IMR-90 (cell line): ENCODE data around the gene DLGAP4.

Experiments
- CEBPB ChIP-seq: IDR thresholded peaks from 2 replicates; pipeline ENCODE4 v1.6.1; 2012; ENCODE audit warnings: low read depth, low read length, improper control_type of control experiment
- FOS ChIP-seq: fragments of 150-350 bp; IDR thresholded peaks from 2 replicates; pipeline ENCODE4 v1.6.1; 2016; ENCODE audit warnings: low read depth, low read length
- POLR2A ChIP-seq: IDR thresholded peaks from 2 replicates; pipeline ENCODE4 v1.6.1; 2012; ENCODE audit warnings: mild to moderate bottlenecking, low read depth, low read length
- TF ChIP-seq, protein P1 (sequence below): conservative IDR thresholded peaks from 2 replicates; pipeline ENCODE4 v1.5.1; 2012; ENCODE audit warnings: mild to moderate bottlenecking, low read depth, low read length, improper control_type of control experiment

DNA sequence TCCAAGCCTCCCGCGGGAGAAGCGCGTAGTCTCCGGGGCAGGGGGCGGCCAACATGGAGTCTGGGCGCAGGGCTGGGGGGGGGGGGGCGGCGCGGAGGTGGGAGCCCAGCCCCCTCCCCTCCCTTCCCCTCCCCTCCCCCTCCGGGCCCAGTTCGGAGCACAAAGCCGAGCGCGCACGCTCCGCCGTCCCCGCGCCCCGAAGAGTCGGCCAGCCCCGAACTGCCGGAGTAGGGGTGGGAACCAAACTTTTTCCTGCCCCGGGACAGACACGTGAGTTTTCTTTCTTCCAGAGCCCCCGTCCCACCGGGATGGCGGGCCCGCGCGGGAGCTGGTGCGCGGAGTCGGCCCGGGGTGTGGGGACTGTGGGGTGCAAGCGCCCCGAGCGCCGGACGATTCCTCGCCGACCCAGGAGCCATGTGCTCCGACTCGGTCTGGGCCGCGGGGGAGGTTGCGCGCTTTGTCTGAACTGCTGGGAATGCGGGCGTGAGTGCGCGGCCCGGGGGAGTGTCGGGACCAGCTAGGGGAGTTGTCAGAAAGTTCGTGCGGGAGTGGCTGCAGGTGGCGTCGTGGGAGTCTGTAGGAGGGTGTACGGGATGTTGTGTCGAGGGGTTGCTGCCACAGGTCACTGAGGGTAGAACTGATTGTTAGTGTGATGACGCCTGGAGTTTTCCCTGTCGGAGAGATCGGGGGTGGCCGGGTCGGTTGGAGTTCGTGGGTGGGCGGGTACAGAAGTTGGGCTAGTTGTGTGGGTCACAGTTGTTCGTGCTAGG, 268.4 kb downstream of the DLGAP4 start:
- TF ChIP-seq FOS (no peak), POLR2A (0 out of 2 replicates have a peak, but pooled peaks have one; percentile 2), CEBPB (no peak)
- TF ChIP-seq, protein P1, sequence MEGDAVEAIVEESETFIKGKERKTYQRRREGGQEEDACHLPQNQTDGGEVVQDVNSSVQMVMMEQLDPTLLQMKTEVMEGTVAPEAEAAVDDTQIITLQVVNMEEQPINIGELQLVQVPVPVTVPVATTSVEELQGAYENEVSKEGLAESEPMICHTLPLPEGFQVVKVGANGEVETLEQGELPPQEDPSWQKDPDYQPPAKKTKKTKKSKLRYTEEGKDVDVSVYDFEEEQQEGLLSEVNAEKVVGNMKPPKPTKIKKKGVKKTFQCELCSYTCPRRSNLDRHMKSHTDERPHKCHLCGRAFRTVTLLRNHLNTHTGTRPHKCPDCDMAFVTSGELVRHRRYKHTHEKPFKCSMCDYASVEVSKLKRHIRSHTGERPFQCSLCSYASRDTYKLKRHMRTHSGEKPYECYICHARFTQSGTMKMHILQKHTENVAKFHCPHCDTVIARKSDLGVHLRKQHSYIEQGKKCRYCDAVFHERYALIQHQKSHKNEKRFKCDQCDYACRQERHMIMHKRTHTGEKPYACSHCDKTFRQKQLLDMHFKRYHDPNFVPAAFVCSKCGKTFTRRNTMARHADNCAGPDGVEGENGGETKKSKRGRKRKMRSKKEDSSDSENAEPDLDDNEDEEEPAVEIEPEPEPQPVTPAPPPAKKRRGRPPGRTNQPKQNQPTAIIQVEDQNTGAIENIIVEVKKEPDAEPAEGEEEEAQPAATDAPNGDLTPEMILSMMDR, result no peak
